Measurements from ENCODE around the gene ETV5.
"Not testable (repeated sequence)": the region's sequence is repeated elsewhere in the genome, so short reads cannot be mapped to it uniquely, and the experiment has no call there.

The ETV5 gene

DNA sequence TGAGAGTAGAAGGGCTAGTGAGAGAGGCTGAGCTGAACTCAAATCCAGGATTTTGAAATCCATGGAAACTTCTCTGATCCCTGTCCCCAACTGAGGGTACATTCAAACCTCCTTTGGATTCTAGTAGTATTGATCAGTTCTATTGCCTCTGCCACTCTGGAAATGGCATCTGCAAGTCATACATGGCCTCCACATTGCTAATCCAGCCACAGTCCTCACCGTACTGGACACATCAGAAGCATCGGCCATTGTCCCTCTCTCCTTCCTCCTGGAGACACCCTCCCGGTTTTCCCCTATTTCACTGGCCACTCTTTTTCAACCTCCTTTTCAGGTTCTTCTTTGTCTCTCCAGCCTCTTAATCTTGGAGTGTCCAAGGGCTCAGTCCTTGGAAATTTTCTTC, 66.9 kb downstream of the ETV5 start:
- DNase-seq (ENCODE audit: extremely low spot score, insufficient read length, low read depth) (no peak), FAIRE-seq (no peak)

DNA sequence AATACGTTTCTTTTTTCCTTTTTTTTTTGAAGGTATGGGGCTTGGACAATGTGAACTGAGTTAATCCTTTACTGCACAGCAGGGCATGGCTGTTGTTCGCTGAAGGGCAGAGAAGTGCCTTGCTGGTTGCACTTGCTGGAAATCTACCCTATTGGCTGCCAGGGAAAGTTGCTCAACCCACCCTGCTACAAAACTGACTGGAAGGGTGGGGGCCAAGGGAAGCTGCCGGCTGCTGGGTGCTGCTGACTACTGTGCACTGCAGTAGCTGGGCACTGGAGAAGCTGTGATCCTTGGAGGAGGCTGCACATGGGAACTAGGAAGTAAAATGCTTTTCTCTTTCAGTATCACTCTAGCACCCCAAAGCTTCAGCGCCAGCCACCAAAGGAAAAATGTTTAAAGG, 70.5 kb downstream of the ETV5 start:
- DNase-seq (ENCODE audit: extremely low spot score, insufficient read length, low read depth): no peak
- FAIRE-seq: no peak

DNA sequence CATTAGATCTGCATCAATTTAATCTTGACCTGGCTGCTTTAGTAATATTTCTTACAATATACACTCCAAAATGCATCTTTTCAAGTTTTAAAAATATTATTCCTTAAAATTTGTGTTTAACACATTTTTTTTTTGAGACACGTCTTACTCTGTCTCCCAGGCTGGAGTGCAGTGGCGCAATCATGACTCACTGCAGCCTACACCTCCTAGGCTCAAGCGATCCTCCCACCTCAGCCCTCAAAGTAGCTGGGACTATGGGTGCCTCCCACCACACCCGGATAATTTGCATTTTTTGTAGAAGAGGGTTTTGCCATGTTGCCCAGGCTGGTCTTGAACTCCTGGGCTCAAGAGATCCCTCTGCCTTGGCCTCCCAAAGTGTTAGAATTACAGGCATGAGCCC, 73.6 kb downstream of the ETV5 start:
- DNase-seq (ENCODE audit: extremely low spot score, insufficient read length, low read depth) (no peak), FAIRE-seq (no peak)

GRCh38 chr3:186032321-186032720, 76.6 kb downstream of the ETV5 start:
- DNase-seq (ENCODE audit: extremely low spot score, insufficient read length, low read depth): no peak
- FAIRE-seq: no peak

DNA sequence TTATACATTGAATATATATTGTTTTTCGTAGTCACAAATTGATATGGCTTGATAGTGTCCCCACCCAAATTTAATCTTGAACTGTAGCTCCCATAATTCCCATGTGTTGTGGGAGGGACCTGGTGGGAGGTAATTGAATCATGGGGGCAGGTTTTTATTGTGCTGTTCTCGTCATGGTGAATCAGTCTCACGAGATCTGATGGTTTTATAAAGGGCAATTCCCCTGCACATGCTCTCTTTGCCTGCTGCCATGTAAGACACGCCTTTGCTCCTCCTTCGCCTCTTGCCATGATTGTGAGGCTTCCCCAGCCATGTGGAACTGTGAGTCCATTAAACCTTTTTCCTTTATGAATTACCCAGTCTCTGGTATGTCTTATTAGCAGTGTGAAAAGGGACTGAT, 82.9 kb downstream of the ETV5 start:
- not testable (repeated sequence) for FAIRE-seq; DNase-seq (ENCODE audit: extremely low spot score, insufficient read length, low read depth)

DNA sequence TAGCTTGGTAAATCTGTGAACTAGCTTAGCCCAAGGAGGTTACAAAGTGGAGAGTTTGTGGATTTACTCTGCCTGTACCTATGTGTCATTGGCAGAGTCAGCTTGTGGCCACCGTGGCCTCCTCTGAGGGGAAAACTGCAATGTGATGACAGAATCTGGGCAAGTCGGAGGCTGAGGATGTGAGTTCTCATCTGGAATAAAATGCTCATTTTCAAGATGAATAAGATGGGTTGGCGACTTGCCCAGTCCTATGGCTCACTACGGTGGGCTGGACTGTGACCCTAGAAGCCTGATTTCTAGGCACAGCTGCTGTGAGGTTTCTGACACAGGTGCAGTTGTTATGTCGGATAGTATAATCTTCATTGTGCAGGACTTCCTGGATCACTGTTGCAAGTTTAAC, 83.7 kb downstream of the ETV5 start:
- FAIRE-seq: no peak
- DNase-seq (ENCODE audit: extremely low spot score, insufficient read length, low read depth): no peak

- DNase-seq (ENCODE audit: extremely low spot score, insufficient read length, low read depth) (no peak), FAIRE-seq (no peak)
Measured at GRCh38 chr3:186024210-186024609, 84.7 kb downstream of the ETV5 start.

DNA sequence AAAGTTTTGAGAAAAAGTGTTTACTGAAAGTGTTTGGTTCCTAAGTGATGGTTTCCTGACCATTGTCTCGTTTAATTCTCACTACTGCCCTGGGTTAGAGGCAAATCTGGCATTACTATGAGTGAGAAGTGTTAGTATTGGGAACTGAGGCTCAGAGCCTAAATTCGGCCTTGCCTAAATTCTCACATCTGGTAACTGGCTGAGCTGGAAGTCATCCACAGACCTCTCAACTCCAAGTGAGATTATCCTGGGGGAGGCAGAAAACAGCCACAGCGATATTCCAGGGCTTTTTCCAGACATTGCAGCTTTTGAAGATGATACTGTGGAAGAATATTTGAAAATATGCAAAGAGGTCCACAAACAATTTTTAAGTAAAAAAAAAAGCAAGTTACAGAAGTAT, 86.0 kb downstream of the ETV5 start:
- no peak for DNase-seq (ENCODE audit: extremely low spot score, insufficient read length, low read depth)
- FAIRE-seq: no peak

GRCh38 chr3:186021673-186022362, 87.1 kb downstream of the ETV5 start:
- no peak for FAIRE-seq
- no peak for DNase-seq (ENCODE audit: extremely low spot score, insufficient read length, low read depth)

DNA sequence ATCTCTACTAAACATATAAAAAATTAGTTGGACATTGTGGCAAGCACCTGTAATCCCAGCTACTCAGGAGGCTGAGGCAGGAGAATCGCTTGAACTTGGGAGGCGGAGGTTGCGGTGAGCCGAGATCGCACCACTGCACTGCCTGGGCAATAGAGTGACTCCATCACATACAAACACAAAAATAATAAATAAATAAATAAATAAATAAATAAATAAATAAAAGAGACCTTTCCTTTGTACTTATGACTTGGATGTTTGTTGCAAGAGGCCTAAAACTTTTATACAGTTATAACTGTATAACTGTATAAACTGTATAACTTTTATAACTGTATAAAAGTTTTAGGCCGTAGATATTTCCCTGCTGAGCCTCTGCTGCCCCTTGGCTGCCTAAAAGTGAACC, 87.6 kb downstream of the ETV5 start:
- not testable (repeated sequence) for DNase-seq (ENCODE audit: extremely low spot score, insufficient read length, low read depth); FAIRE-seq

DNA sequence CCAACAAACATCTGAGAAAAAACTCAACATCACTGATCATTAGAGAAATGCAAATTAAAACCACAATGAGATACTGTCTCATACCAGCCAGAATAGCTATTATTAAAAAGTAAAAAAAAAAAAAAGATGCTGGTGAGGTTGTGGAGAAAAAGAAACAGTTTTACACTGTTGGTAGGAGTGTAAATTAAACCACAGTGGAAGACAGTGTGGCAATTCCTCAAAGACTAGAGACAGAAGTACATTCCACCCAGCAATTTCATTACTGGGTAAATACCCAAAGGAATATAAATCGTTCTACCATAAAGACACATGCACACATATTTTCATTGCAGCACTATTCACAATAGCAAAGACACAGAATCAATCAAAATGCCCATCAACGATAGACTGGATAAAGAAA, 89.6 kb downstream of the ETV5 start:
- not testable (repeated sequence) for FAIRE-seq; DNase-seq (ENCODE audit: extremely low spot score, insufficient read length, low read depth)

GRCh38 chr3:186014866-186015265, 94.0 kb downstream of the ETV5 start:
- FAIRE-seq (no peak), DNase-seq (ENCODE audit: extremely low spot score, insufficient read length, low read depth) (no peak)

DNA sequence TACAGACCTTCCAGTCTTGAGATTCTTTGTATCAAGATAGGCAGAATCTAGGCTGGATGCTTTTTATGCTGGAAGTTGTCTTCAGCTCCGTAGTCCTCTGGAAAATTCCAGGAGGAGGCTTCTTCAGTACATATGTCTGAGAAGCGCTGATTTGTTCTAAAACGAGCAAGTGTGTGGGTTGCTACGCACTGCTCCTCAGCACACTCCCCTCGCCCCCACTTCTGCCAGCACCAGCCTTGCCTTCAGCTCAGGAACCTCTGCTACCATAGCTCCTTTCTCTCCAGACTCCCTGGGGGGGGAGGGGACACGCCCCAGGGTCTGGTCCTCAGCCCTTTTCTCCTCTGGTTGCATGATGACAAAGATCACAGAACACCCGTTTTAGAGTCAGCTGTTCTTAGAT, 95.6 kb downstream of the ETV5 start:
- DNase-seq (ENCODE audit: extremely low spot score, insufficient read length, low read depth) (no peak), FAIRE-seq (no peak)

GRCh38 chr3:186012137-186012536, 96.8 kb downstream of the ETV5 start:
- DNase-seq (ENCODE audit: extremely low spot score, insufficient read length, low read depth) (no peak), FAIRE-seq (no peak)

GRCh38 chr3:186004671-186005070, 104.2 kb downstream of the ETV5 start:
- FAIRE-seq (no peak), DNase-seq (ENCODE audit: extremely low spot score, insufficient read length, low read depth) (no peak)

- FAIRE-seq (no peak), DNase-seq (ENCODE audit: extremely low spot score, insufficient read length, low read depth) (no peak)
Measured at GRCh38 chr3:186004209-186004608, 104.7 kb downstream of the ETV5 start.

DNA sequence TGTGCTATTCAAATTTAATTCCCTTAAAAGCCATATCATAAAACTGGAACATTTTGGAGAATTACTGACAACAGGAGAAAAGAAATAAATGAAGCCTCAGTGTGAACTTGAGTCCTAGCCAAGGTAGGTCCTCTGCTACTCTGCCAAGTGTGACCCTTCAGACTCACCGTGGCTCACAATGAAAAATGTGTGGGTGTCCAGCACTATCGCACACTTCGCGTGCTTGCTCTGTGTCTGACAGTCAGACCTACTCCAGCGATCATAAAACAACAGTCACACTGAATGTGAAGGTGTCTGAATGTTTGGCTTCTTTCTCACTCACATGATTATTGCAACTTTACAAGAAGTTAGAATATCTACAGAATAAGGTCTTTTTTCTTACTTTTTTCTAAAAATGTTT, 105.3 kb downstream of the ETV5 start:
- FAIRE-seq (no peak), DNase-seq (ENCODE audit: extremely low spot score, insufficient read length, low read depth) (no peak)

DNA sequence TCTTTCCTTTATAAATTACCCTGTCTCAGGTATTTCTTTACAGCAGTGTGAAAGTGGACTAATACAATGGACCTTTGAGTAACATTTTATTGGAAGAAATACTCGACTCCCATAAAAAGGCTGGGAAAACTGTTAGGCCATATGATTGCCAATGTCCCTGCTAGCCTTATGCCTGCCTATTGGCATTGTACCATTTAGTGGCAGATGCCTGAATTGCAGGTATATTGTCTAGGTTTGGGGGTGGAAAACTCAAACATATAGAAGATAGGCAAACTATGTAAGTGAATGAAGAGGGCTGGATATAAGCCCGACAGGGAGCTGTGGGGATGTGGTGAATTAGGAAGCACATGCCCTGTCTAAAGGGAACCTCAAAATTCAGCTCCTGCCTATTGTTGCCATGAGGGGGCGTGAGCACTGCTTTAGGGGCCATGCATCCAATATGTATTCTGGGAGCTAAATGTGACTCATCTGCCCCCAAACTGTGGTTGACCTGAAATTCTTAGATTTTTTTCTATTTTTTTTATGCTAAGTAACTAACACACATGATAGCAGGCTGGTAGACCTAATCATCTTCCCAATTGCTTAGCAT, 105.9 kb downstream of the ETV5 start:
- DNase-seq (ENCODE audit: extremely low spot score, insufficient read length, low read depth) (no peak), FAIRE-seq (no peak)

- DNase-seq (ENCODE audit: extremely low spot score, insufficient read length, low read depth) (no peak), FAIRE-seq (no peak)
Measured at GRCh38 chr3:186001842-186002241, 107.0 kb downstream of the ETV5 start.

DNA sequence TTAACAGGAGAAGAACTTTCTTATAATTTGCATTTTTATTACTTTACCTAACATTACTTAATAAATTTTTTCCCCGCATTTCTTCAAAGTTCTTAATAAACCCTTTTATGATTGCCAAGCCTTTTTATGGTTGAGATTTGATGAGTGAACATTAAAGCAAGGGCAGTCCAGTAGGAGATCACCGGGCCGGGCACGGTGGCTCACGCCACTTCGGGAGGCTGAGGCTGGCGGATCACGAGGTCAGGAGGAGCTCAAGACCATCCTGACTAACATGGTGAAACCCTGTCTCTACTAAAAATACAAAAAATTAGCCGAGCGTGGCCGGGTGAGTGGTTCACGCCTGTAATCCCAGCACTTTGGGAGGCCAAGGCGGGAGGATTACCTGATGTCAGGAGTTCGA, 109.7 kb downstream of the ETV5 start:
- DNase-seq (ENCODE audit: extremely low spot score, insufficient read length, low read depth): no peak
- no peak for FAIRE-seq

- DNase-seq (ENCODE audit: extremely low spot score, insufficient read length, low read depth): no peak
- FAIRE-seq: no peak
Measured at GRCh38 chr3:185998136-185998535, 110.8 kb downstream of the ETV5 start.

GRCh38 chr3:185997130-185997529, 111.8 kb downstream of the ETV5 start:
- FAIRE-seq: no peak
- no peak for DNase-seq (ENCODE audit: extremely low spot score, insufficient read length, low read depth)

Measured in GM18507 (cell line).